ENCODE results near the gene CC2D1B.

Gene CC2D1B

GRCh38 chr1:52368383-52369172, 2.6 kb upstream of the CC2D1B start:
- TF ChIP-seq ZBTB7A (IDR thresholded peaks at IDR 0.05; ENCODE audit: low read depth) = peak; percentile 85
- TF ChIP-seq CREB1 (IDR thresholded peaks at IDR 0.05; ENCODE audit: low read depth) = no peak
- TF ChIP-seq TCF12 (IDR thresholded peaks at IDR 0.05; ENCODE audit: low read depth) = no peak
- no peak for TF ChIP-seq CEBPB (IDR thresholded peaks at IDR 0.05)
- peak; percentile 12; the same call in 1 of the 2 replicates for TF ChIP-seq RAD21 (IDR thresholded peaks at IDR 0.05; ENCODE audit: low read depth)
- 0 out of 2 replicates have a peak, but pooled peaks have one; percentile 21 for TF ChIP-seq NFIC (IDR thresholded peaks at IDR 0.05)
- TF ChIP-seq, protein P1, sequence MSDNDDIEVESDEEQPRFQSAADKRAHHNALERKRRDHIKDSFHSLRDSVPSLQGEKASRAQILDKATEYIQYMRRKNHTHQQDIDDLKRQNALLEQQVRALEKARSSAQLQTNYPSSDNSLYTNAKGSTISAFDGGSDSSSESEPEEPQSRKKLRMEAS (IDR thresholded peaks at IDR 0.05) = 0 out of 2 replicates have a peak, but pooled peaks have one; percentile 13
- no peak for TF ChIP-seq USF1 (IDR thresholded peaks at IDR 0.05)
- TF ChIP-seq TEAD4 (IDR thresholded peaks at IDR 0.05) = no peak
- TF ChIP-seq YY1 (IDR thresholded peaks at IDR 0.05; ENCODE audit: low read depth) = no peak; the same call in 1 of the 2 replicates
- TF ChIP-seq EP300 (IDR thresholded peaks at IDR 0.05; ENCODE audit: borderline replicate concordance) = no peak
- no peak for TF ChIP-seq EGR1 (IDR thresholded peaks at IDR 0.05)

- TF ChIP-seq USF1 (IDR thresholded peaks at IDR 0.05) = no peak
- no peak for TF ChIP-seq FOXM1 (IDR thresholded peaks at IDR 0.05; ENCODE audit: borderline replicate concordance, low read depth)
- TF ChIP-seq TAF1 (IDR thresholded peaks at IDR 0.05; ENCODE audit: low read depth) = no peak
- TF ChIP-seq NFIC (IDR thresholded peaks at IDR 0.05) = no peak
- no peak for TF ChIP-seq CREB1 (IDR thresholded peaks at IDR 0.05; ENCODE audit: low read depth)
- no peak for TF ChIP-seq YY1 (IDR thresholded peaks at IDR 0.05; ENCODE audit: low read depth)
- TF ChIP-seq EGR1 (IDR thresholded peaks at IDR 0.05) = no peak
- no peak for TF ChIP-seq TCF12 (IDR thresholded peaks at IDR 0.05; ENCODE audit: low read depth)
- TF ChIP-seq ZBTB7A (IDR thresholded peaks at IDR 0.05; ENCODE audit: low read depth) = no peak
- TF ChIP-seq EP300 (IDR thresholded peaks at IDR 0.05; ENCODE audit: borderline replicate concordance) = no peak
Observed at GRCh38 chr1:52367272-52367671, 1.3 kb upstream of the CC2D1B start.

- TF ChIP-seq, protein P1 (IDR thresholded peaks at IDR 0.05) = no peak
- no peak for TF ChIP-seq YY1 (IDR thresholded peaks at IDR 0.05; ENCODE audit: low read depth)
- TF ChIP-seq ZBTB7A (IDR thresholded peaks at IDR 0.05; ENCODE audit: low read depth) = no peak
- no peak for TF ChIP-seq TAF1 (IDR thresholded peaks at IDR 0.05; ENCODE audit: low read depth)
- no peak for TF ChIP-seq TCF12 (IDR thresholded peaks at IDR 0.05; ENCODE audit: low read depth)
- TF ChIP-seq, protein P2, sequence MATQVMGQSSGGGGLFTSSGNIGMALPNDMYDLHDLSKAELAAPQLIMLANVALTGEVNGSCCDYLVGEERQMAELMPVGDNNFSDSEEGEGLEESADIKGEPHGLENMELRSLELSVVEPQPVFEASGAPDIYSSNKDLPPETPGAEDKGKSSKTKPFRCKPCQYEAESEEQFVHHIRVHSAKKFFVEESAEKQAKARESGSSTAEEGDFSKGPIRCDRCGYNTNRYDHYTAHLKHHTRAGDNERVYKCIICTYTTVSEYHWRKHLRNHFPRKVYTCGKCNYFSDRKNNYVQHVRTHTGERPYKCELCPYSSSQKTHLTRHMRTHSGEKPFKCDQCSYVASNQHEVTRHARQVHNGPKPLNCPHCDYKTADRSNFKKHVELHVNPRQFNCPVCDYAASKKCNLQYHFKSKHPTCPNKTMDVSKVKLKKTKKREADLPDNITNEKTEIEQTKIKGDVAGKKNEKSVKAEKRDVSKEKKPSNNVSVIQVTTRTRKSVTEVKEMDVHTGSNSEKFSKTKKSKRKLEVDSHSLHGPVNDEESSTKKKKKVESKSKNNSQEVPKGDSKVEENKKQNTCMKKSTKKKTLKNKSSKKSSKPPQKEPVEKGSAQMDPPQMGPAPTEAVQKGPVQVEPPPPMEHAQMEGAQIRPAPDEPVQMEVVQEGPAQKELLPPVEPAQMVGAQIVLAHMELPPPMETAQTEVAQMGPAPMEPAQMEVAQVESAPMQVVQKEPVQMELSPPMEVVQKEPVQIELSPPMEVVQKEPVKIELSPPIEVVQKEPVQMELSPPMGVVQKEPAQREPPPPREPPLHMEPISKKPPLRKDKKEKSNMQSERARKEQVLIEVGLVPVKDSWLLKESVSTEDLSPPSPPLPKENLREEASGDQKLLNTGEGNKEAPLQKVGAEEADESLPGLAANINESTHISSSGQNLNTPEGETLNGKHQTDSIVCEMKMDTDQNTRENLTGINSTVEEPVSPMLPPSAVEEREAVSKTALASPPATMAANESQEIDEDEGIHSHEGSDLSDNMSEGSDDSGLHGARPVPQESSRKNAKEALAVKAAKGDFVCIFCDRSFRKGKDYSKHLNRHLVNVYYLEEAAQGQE (IDR thresholded peaks at IDR 0.05; ENCODE audit: low read depth) = no peak
- TF ChIP-seq USF1 (IDR thresholded peaks at IDR 0.05) = no peak
- no peak for TF ChIP-seq RAD21 (IDR thresholded peaks at IDR 0.05; ENCODE audit: low read depth)
- TF ChIP-seq TEAD4 (IDR thresholded peaks at IDR 0.05) = no peak
- TF ChIP-seq CREB1 (IDR thresholded peaks at IDR 0.05; ENCODE audit: low read depth) = no peak
Observed at GRCh38 chr1:52366517-52366827, 467 bp upstream of the CC2D1B start.

GRCh38 chr1:52365071-52365745, 797 bp downstream of the CC2D1B start:
- TF ChIP-seq RAD21 (IDR thresholded peaks at IDR 0.05; ENCODE audit: low read depth) (no peak), ZBTB7A (IDR thresholded peaks at IDR 0.05; ENCODE audit: low read depth) (no peak), EP300 (IDR thresholded peaks at IDR 0.05; ENCODE audit: borderline replicate concordance) (no peak), FOXM1 (IDR thresholded peaks at IDR 0.05; ENCODE audit: borderline replicate concordance, low read depth) (no peak), USF1 (IDR thresholded peaks at IDR 0.05) (no peak), CEBPB (IDR thresholded peaks at IDR 0.05) (no peak), NFIC (IDR thresholded peaks at IDR 0.05) (no peak), TAF1 (IDR thresholded peaks at IDR 0.05; ENCODE audit: low read depth) (no peak), CREB1 (IDR thresholded peaks at IDR 0.05; ENCODE audit: low read depth) (no peak), TCF12 (IDR thresholded peaks at IDR 0.05; ENCODE audit: low read depth) (no peak), EGR1 (IDR thresholded peaks at IDR 0.05) (no peak), YY1 (IDR thresholded peaks at IDR 0.05; ENCODE audit: low read depth) (no peak), TEAD4 (IDR thresholded peaks at IDR 0.05) (no peak)
- TF ChIP-seq, protein P1 (IDR thresholded peaks at IDR 0.05) = no peak; the same call in 1 of the 2 replicates
- TF ChIP-seq, protein P2 (IDR thresholded peaks at IDR 0.05; ENCODE audit: low read depth) = no peak
